HEK293 (cell line): ENCODE measurements around the gene ASCL4.

Experiments
- CTCF ChIA-PET: fragments of 350-600 bp; formaldehyde crosslinking; extraction: SDS; loops from one replicate; lab custom pipeline; 2021; ENCODE audit warnings: antibody characterized with exemption; lab: Yijun Ruan, JAX
- POLR2A ChIA-PET: fragments of 300-600 bp; formaldehyde crosslinking; extraction: SDS; loops from one replicate; lab custom pipeline; 2020; ENCODE audit warnings: antibody characterized with exemption, inconsistent platforms; lab: Yijun Ruan, JAX
- H3K27ac ChIP-seq: fragments of 200-500 bp; sonication (Bioruptor generic); 2 replicates; pipeline ENCODE4 v1.5.1; 2014; ENCODE audit warnings: low read depth, low read length, control low read depth, inconsistent platforms; ENCODE audit errors: extremely low read depth
- H3K36me3 ChIP-seq, 2 experiments: fragments of 200-500 bp in 1 of 2; sonication (Bioruptor generic) in 1 of 2; 1 replicate in 1 of 2; 2 replicates in 1 of 2; pipeline ENCODE4 v1.5.1; 2014 to 2017; ENCODE audit warnings: inconsistent platforms in 2 of 2, low read length in 2 of 2; ENCODE audit not compliant: control insufficient read depth in 2 of 2, insufficient read depth in 1 of 2
- H3K4me1 ChIP-seq: fragments of 200-500 bp; sonication (Bioruptor generic); 2 replicates; pipeline ENCODE4 v1.5.1; 2014; ENCODE audit warnings: mild to moderate bottlenecking, low read length, inconsistent platforms; ENCODE audit not compliant: control insufficient read depth, insufficient read depth
- H3K4me3 ChIP-seq: 2 replicates; pipeline ENCODE4 v1.5.1; 2011; ENCODE audit warnings: low read depth, mild to moderate bottlenecking, control low read depth, low read length, moderate library complexity
- H3K9me3 ChIP-seq: fragments of 200-500 bp; sonication (Bioruptor generic); 2 replicates; pipeline ENCODE4 v1.5.1; 2014; ENCODE audit warnings: low read depth, low read length, inconsistent platforms; ENCODE audit not compliant: control insufficient read depth, insufficient read depth
- OVOL3 ChIP-seq: fragments of 450-650 bp; formaldehyde crosslinking; IDR thresholded peaks from 2 replicates; pipeline ENCODE4 v1.5.1; 2016; ENCODE audit warnings: missing biosample characterization, missing genetic modification characterization
- ZBTB1 ChIP-seq: fragments of 450-650 bp; formaldehyde crosslinking; IDR thresholded peaks from 2 replicates; pipeline ENCODE4 v1.5.1; 2016; ENCODE audit warnings: missing biosample characterization, missing genetic modification characterization
- ZFP3 ChIP-seq: fragments of 450-650 bp; formaldehyde crosslinking; IDR thresholded peaks from 2 replicates; pipeline ENCODE4 v1.5.1; 2016; ENCODE audit warnings: low read depth, missing biosample characterization, missing genetic modification characterization
- ZNF311 ChIP-seq: fragments of 450-650 bp; formaldehyde crosslinking; IDR thresholded peaks from 2 replicates; pipeline ENCODE4 v1.5.1; 2017; ENCODE audit warnings: missing biosample characterization, missing genetic modification characterization, borderline replicate concordance
- ZNF416 ChIP-seq: fragments of 450-650 bp; formaldehyde crosslinking; IDR thresholded peaks from 2 replicates; pipeline ENCODE4 v1.5.1; 2016; ENCODE audit warnings: missing biosample characterization, missing genetic modification characterization
- ZNF560 ChIP-seq: fragments of 450-650 bp; formaldehyde crosslinking; IDR thresholded peaks from 2 replicates; pipeline ENCODE4 v1.5.1; 2017; ENCODE audit warnings: missing biosample characterization, missing genetic modification characterization, borderline replicate concordance
- TF ChIP-seq, protein P1 (sequence below): fragments of 450-650 bp; formaldehyde crosslinking; IDR thresholded peaks from 2 replicates; pipeline ENCODE4 v1.5.1; 2016; ENCODE audit warnings: missing biosample characterization, missing genetic modification characterization, borderline replicate concordance
- TF ChIP-seq, protein P2 (sequence below): fragments of 450-650 bp; IDR thresholded peaks from 2 replicates; pipeline ENCODE4 v1.5.1; 2018; ENCODE audit warnings: missing biosample characterization, missing genetic modification characterization
- TF ChIP-seq, protein P3 (sequence below): fragments of 450-650 bp; formaldehyde crosslinking; IDR thresholded peaks from 2 replicates; pipeline ENCODE4 v1.5.1; 2016; ENCODE audit warnings: missing biosample characterization, missing genetic modification characterization
- TF ChIP-seq, protein P4 (sequence below): fragments of 450-650 bp; formaldehyde crosslinking; IDR thresholded peaks from 2 replicates; pipeline ENCODE4 v1.5.1; 2016; ENCODE audit warnings: missing biosample characterization, missing genetic modification characterization
- TF ChIP-seq, protein P5 (sequence below): fragments of 450-650 bp; formaldehyde crosslinking; IDR thresholded peaks from 2 replicates; pipeline ENCODE4 v1.5.1; 2016; ENCODE audit warnings: missing biosample characterization, missing genetic modification characterization
- TF ChIP-seq, protein P6 (sequence below): fragments of 450-650 bp; formaldehyde crosslinking; IDR thresholded peaks from 2 replicates; pipeline ENCODE4 v1.5.1; 2016; ENCODE audit warnings: missing biosample characterization, missing genetic modification characterization
- TF ChIP-seq, protein P7 (sequence below): sonication (generic); formaldehyde crosslinking; IDR thresholded peaks from 2 replicates; pipeline ENCODE4 v1.8.1; 2022; ENCODE audit warnings: mild to moderate bottlenecking, moderate library complexity, missing genetic modification reagents
- TF ChIP-seq, protein P8 (sequence below): fragments of 450-650 bp; formaldehyde crosslinking; IDR thresholded peaks from 2 replicates; pipeline ENCODE4 v1.5.1; 2017; ENCODE audit warnings: missing biosample characterization, missing genetic modification characterization

ASCL4 gene

DNA sequence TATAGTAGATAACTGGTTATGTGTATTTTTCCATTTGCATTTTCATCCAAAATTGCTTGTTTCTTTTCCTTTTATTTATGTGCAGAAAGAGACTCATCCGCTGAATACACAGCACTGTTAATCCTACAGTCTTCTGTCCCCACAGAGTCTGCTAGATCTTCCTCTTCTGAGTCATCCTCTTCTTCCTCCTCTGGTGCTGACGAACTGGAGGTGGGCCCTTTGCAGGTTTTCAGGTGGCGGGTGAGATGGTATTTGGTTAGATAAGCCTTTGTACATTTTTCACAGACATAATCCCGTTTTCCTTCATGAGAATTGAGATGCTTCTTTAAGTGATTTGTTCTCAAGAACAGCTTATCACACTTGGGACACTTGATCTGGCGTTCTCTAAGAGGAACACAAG is 40.4 kb upstream of the ASCL4 start:
- H3K9me3 ChIP-seq: no peaks in the 10 kb centered on the region
- no peaks in the 10 kb centered on the region for H3K4me1 ChIP-seq
- H3K36me3 ChIP-seq: peaks cover 41 to 68% of the 10 kb centered on the region in 2 experiments
- no peak overlapping the region for H3K27ac ChIP-seq
- ChIA-PET CTCF (no interaction called here), POLR2A (no interaction called here)
- TF ChIP-seq, protein P1, sequence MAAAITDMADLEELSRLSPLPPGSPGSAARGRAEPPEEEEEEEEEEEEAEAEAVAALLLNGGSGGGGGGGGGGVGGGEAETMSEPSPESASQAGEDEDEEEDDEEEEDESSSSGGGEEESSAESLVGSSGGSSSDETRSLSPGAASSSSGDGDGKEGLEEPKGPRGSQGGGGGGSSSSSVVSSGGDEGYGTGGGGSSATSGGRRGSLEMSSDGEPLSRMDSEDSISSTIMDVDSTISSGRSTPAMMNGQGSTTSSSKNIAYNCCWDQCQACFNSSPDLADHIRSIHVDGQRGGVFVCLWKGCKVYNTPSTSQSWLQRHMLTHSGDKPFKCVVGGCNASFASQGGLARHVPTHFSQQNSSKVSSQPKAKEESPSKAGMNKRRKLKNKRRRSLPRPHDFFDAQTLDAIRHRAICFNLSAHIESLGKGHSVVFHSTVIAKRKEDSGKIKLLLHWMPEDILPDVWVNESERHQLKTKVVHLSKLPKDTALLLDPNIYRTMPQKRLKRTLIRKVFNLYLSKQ (tag by site-specific recombination): no peak
- TF ChIP-seq, protein P2, sequence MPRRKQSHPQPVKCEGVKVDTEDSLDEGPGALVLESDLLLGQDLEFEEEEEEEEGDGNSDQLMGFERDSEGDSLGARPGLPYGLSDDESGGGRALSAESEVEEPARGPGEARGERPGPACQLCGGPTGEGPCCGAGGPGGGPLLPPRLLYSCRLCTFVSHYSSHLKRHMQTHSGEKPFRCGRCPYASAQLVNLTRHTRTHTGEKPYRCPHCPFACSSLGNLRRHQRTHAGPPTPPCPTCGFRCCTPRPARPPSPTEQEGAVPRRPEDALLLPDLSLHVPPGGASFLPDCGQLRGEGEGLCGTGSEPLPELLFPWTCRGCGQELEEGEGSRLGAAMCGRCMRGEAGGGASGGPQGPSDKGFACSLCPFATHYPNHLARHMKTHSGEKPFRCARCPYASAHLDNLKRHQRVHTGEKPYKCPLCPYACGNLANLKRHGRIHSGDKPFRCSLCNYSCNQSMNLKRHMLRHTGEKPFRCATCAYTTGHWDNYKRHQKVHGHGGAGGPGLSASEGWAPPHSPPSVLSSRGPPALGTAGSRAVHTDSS (tag by site-specific recombination): peak; percentile 69
- TF ChIP-seq, all 188 proteins: peak for 1
- H3K4me3 ChIP-seq: no peak overlapping the region

DNA sequence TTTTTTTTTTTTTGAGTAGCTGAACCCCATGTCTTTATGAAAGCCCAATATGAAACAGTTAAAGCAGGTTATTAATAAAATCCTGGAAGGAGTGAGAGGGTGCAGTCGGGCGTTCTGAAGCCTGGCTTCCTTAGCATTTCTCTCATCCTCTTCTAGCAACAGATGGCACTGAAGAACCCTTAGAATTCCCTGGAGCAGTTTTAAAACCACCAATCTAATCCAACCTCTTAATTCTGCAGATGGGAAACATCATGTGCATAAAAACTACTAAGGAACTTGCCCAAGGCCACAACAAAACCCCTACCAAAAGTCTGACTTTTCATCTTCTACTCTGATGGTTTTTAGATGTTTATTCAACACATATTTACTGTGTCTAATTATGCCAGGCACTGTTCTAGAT is 38.7 kb upstream of the ASCL4 start:
- Histone ChIP-seq H3K4me1 (no peaks in the 10 kb centered on the region), H3K4me3 (no peak overlapping the region), H3K9me3 (no peaks in the 10 kb centered on the region), H3K27ac (no peak overlapping the region), H3K36me3 (peaks cover 56 to 84% of the 10 kb centered on the region in 2 experiments)
- POLR2A ChIA-PET: interaction anchor here (0.6 kb wide), 1 partner anchor 18 kb away, joined by 3 read pairs; no protein-coding TSS in a partner anchor
- CTCF ChIA-PET: no interaction called here
- TF ChIP-seq ZFP3 (tag by site-specific recombination) (no peak), ZNF560 (tag by site-specific recombination) (no peak)

DNA sequence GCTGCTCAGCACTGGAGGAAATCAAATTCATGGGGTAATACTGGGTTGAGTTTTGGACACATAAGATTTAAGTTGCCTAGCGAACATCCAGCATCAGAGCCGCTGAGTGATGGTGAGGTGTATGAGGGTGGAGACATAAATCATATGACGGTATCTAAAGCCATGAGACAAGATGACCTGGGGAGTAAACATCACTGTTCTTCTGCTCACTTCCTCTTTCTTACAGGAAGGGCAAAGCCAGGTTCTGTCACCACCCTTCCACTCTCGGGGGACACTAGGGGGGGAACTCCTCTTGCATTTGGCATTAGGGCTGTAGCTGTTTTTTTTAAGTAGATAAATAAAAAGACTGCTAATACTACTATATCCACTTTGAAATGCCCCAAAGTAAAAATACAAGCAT is 37.6 kb upstream of the ASCL4 start:
- Histone ChIP-seq H3K4me3 (no peak overlapping the region), H3K4me1 (no peaks in the 10 kb centered on the region), H3K36me3 (peaks cover 66 to 95% of the 10 kb centered on the region in 2 experiments), H3K9me3 (no peaks in the 10 kb centered on the region), H3K27ac (no peak overlapping the region)
- POLR2A ChIA-PET: no interaction called here
- CTCF ChIA-PET: interaction anchor here (1.6 kb wide), 1 partner anchor 61 kb away, joined by 6 read pairs; no protein-coding TSS in a partner anchor
- TF ChIP-seq, protein P3, sequence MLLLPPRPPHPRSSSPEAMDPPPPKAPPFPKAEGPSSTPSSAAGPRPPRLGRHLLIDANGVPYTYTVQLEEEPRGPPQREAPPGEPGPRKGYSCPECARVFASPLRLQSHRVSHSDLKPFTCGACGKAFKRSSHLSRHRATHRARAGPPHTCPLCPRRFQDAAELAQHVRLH (tag by site-specific recombination): no peak
- TF ChIP-seq OVOL3 (tag by site-specific recombination): no peak
- TF ChIP-seq, protein P4, sequence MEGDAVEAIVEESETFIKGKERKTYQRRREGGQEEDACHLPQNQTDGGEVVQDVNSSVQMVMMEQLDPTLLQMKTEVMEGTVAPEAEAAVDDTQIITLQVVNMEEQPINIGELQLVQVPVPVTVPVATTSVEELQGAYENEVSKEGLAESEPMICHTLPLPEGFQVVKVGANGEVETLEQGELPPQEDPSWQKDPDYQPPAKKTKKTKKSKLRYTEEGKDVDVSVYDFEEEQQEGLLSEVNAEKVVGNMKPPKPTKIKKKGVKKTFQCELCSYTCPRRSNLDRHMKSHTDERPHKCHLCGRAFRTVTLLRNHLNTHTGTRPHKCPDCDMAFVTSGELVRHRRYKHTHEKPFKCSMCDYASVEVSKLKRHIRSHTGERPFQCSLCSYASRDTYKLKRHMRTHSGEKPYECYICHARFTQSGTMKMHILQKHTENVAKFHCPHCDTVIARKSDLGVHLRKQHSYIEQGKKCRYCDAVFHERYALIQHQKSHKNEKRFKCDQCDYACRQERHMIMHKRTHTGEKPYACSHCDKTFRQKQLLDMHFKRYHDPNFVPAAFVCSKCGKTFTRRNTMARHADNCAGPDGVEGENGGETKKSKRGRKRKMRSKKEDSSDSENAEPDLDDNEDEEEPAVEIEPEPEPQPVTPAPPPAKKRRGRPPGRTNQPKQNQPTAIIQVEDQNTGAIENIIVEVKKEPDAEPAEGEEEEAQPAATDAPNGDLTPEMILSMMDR: no peak
- TF ChIP-seq ZBTB1 (tag by site-specific recombination): no peak
- TF ChIP-seq, protein P5, sequence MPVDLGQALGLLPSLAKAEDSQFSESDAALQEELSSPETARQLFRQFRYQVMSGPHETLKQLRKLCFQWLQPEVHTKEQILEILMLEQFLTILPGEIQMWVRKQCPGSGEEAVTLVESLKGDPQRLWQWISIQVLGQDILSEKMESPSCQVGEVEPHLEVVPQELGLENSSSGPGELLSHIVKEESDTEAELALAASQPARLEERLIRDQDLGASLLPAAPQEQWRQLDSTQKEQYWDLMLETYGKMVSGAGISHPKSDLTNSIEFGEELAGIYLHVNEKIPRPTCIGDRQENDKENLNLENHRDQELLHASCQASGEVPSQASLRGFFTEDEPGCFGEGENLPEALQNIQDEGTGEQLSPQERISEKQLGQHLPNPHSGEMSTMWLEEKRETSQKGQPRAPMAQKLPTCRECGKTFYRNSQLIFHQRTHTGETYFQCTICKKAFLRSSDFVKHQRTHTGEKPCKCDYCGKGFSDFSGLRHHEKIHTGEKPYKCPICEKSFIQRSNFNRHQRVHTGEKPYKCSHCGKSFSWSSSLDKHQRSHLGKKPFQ (tag by site-specific recombination): no peak
- TF ChIP-seq, protein P1 (tag by site-specific recombination): no peak
- TF ChIP-seq, protein P6, sequence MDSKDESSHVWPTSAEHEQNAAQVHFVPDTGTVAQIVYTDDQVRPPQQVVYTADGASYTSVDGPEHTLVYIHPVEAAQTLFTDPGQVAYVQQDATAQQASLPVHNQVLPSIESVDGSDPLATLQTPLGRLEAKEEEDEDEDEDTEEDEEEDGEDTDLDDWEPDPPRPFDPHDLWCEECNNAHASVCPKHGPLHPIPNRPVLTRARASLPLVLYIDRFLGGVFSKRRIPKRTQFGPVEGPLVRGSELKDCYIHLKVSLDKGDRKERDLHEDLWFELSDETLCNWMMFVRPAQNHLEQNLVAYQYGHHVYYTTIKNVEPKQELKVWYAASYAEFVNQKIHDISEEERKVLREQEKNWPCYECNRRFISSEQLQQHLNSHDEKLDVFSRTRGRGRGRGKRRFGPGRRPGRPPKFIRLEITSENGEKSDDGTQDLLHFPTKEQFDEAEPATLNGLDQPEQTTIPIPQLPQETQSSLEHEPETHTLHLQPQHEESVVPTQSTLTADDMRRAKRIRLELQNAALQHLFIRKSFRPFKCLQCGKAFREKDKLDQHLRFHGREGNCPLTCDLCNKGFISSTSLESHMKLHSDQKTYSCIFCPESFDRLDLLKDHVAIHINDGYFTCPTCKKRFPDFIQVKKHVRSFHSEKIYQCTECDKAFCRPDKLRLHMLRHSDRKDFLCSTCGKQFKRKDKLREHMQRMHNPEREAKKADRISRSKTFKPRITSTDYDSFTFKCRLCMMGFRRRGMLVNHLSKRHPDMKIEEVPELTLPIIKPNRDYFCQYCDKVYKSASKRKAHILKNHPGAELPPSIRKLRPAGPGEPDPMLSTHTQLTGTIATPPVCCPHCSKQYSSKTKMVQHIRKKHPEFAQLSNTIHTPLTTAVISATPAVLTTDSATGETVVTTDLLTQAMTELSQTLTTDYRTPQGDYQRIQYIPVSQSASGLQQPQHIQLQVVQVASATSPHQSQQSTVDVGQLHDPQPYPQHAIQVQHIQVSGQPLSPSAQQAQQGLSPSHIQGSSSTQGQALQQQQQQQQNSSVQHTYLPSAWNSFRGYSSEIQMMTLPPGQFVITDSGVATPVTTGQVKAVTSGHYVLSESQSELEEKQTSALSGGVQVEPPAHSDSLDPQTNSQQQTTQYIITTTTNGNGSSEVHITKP: no peak
- TF ChIP-seq ZNF311: no peak
- TF ChIP-seq, protein P7, sequence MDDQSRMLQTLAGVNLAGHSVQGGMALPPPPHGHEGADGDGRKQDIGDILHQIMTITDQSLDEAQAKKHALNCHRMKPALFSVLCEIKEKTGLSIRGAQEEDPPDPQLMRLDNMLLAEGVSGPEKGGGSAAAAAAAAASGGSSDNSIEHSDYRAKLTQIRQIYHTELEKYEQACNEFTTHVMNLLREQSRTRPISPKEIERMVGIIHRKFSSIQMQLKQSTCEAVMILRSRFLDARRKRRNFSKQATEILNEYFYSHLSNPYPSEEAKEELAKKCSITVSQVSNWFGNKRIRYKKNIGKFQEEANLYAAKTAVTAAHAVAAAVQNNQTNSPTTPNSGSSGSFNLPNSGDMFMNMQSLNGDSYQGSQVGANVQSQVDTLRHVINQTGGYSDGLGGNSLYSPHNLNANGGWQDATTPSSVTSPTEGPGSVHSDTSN (CRISPR knock-in tag): no peak
- no peak for TF ChIP-seq ZNF416
- TF ChIP-seq, protein P8, sequence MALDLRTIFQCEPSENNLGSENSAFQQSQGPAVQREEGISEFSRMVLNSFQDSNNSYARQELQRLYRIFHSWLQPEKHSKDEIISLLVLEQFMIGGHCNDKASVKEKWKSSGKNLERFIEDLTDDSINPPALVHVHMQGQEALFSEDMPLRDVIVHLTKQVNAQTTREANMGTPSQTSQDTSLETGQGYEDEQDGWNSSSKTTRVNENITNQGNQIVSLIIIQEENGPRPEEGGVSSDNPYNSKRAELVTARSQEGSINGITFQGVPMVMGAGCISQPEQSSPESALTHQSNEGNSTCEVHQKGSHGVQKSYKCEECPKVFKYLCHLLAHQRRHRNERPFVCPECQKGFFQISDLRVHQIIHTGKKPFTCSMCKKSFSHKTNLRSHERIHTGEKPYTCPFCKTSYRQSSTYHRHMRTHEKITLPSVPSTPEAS: no peak
